ENCODE results near the gene CARMIL1.

The CARMIL1 gene

DNA sequence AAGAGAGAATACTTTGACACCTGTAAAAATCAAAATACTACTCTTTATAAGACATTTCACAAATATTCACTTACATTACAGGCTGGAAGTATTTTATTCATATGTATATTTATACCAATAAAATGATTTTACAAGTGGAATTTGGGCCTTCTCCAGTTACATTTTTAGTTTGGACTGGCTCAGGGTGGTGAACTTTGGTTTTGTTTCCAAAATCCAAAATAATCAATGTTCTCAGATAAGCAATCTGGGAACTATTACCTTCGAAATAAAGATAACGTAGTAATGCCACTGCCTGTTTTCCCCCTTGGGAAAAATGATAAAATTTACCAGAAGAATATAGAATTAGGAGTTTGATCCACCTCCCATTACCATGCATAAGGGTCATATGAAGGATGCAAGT lies 341.2 kb downstream of the CARMIL1 start:
- Histone ChIP-seq H3K27me3 (ENCODE audit: low read depth) (no peaks in the 10 kb centered on the region), H3K9me3 (no peaks in the 10 kb centered on the region), H3K4me1 (no peaks in the 10 kb centered on the region), H3K36me3 (replicated peaks) (no peaks in the 10 kb centered on the region), H3K4me3 (no peak overlapping the region)
- DNase-seq (ENCODE audit: low spot score in 2 of 2) = no peak
- in situ Hi-C loops (cut with MboI; ENCODE audit: low sequenced_read_pairs) = no loop called here

DNA sequence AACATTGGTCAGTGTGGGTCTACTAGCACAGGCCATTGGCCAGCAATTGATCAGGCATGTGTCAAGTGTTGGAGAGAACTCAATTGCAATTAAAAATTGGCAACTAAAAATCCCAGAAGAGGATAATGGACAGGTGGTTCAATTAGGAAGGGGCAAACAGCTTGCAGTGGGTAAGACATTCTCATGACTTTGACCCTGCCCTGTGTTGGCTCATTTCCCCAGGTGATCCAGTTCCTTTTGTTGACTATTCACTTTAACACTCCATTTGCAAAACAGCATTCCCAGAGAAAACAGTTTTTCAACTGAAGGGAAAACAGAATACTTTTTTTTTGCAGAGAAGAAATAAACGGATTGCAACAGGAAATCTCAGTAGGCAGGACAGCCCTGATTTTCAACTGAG lies 343.9 kb downstream of the CARMIL1 start:
- Histone ChIP-seq H3K4me3 (no peak overlapping the region), H3K9me3 (no peaks in the 10 kb centered on the region), H3K27me3 (ENCODE audit: low read depth) (no peaks in the 10 kb centered on the region), H3K4me1 (no peaks in the 10 kb centered on the region), H3K36me3 (replicated peaks) (no peaks in the 10 kb centered on the region)
- no peak for DNase-seq (ENCODE audit: low spot score in 2 of 2)
- in situ Hi-C loops (cut with MboI; ENCODE audit: low sequenced_read_pairs) = no loop called here

DNA sequence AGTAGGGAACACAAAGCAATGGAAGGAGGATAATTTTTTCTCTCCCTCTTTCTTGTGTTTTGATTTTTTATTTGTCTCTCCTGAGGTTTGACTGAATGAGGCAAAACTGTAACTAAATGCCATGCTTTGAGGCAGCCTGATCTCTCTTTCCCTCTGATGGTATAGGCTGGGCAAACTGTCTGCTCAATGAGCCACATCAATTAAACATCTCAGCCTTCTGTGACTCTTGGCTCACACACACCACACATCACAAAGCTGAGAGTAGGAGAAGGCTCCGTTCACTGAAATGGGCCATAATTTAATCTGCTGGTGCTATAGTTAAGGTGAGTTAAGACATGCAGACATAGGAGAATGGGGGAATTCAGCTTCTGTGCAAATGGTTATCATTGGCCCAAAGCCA lies 344.7 kb downstream of the CARMIL1 start:
- no peaks in the 10 kb centered on the region for H3K36me3 ChIP-seq (replicated peaks)
- H3K4me1 ChIP-seq = no peaks in the 10 kb centered on the region
- H3K27me3 ChIP-seq (ENCODE audit: low read depth) = no peaks in the 10 kb centered on the region
- no peaks in the 10 kb centered on the region for H3K9me3 ChIP-seq
- DNase-seq (ENCODE audit: low spot score in 2 of 2) = no peak
- in situ Hi-C loops (cut with MboI; ENCODE audit: low sequenced_read_pairs) = no loop called here
- no peak overlapping the region for H3K4me3 ChIP-seq

DNA sequence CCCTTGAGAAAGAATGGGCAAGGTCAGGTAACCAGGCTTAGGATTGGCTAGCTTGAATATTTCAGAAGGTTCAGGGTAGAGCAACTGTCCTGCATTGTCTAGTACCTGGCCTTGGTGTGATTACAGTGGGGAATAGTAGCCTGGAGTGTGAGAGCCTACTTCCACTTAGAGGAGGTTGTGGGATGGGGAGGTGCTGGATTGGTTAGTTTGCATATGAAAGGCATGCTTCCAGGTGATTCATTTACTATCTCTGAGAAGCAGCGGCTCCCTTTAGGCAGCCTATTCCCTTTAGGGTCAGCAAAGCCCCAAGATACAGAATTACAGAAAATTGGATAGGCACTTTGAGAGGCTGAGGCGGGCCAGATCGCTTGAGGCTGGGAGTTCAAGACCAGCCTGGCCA lies 347.8 kb downstream of the CARMIL1 start:
- H3K9me3 ChIP-seq = no peaks in the 10 kb centered on the region
- H3K27me3 ChIP-seq (ENCODE audit: low read depth) = no peaks in the 10 kb centered on the region
- no peak overlapping the region for H3K4me3 ChIP-seq
- H3K4me1 ChIP-seq = no peaks in the 10 kb centered on the region
- H3K36me3 ChIP-seq (replicated peaks) = no peaks in the 10 kb centered on the region
- no peak for DNase-seq (ENCODE audit: low spot score in 2 of 2)
- in situ Hi-C loops (cut with MboI; ENCODE audit: low sequenced_read_pairs) = no loop called here

DNA sequence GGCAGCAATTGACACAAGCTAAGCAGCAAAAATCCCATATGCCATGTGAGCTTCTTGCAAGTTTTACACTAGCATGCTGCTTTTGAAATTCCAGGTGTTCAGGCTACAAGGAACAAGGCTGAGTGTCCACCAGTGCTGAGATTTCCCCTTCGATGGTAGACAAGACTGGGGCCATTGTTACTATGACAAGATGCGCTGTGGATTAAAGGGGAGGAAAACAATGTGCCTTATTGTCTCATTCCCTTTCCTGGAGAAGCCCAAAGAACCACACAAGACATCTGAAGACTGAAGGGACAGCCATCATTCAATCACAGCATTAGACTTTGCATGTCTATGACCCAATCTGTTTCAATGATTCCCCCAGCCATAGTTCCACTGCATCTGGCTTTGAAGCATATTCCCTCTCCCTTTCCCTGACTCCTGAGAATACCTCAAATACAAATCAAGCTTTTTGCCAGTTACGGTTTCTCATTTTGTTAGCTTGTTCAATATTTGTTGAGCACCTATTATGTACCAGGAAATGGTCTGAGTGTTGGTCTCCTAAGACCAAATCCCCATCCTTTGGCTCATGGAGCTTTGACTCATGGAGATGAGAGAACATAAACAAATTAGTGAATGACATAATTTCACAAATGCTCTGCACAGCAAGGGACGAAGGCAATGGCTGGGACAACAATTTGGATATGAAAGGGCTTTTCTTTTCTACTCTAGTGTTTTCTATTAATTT lies 349.5 kb downstream of the CARMIL1 start:
- Histone ChIP-seq H3K9me3 (no peaks in the 10 kb centered on the region), H3K4me1 (no peaks in the 10 kb centered on the region), H3K4me3 (no peak overlapping the region), H3K36me3 (replicated peaks) (no peaks in the 10 kb centered on the region), H3K27me3 (ENCODE audit: low read depth) (no peaks in the 10 kb centered on the region)
- no peak for DNase-seq (ENCODE audit: low spot score in 2 of 2)
- in situ Hi-C loops (cut with MboI; ENCODE audit: low sequenced_read_pairs) = no loop called here

DNA sequence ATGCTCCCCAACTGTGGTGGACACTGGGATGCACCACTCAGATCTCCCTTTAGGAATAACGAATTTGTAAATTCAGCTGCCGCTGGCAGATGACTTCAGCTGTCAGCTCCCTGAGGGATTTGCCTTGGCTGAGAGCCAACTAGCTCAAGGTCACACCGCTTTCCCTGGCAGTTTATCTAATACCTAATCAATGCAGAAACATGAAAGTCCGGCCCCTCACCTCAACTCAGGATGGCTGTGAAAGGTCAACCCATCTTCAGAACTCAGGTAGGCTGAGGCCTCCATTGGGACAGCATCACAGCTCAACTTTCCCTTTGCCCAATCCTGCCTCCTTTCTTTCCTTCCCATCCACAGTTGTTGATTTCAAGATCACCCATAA lies 350.0 kb downstream of the CARMIL1 start:
- in situ Hi-C loops (cut with MboI; ENCODE audit: low sequenced_read_pairs) = no loop called here
- Histone ChIP-seq H3K27me3 (ENCODE audit: low read depth) (no peaks in the 10 kb centered on the region), H3K36me3 (replicated peaks) (no peaks in the 10 kb centered on the region), H3K4me3 (no peak overlapping the region), H3K9me3 (no peaks in the 10 kb centered on the region), H3K4me1 (no peaks in the 10 kb centered on the region)
- peak in 1 of 2 experiments; percentile 14 for DNase-seq (ENCODE audit: low spot score in 2 of 2)

DNA sequence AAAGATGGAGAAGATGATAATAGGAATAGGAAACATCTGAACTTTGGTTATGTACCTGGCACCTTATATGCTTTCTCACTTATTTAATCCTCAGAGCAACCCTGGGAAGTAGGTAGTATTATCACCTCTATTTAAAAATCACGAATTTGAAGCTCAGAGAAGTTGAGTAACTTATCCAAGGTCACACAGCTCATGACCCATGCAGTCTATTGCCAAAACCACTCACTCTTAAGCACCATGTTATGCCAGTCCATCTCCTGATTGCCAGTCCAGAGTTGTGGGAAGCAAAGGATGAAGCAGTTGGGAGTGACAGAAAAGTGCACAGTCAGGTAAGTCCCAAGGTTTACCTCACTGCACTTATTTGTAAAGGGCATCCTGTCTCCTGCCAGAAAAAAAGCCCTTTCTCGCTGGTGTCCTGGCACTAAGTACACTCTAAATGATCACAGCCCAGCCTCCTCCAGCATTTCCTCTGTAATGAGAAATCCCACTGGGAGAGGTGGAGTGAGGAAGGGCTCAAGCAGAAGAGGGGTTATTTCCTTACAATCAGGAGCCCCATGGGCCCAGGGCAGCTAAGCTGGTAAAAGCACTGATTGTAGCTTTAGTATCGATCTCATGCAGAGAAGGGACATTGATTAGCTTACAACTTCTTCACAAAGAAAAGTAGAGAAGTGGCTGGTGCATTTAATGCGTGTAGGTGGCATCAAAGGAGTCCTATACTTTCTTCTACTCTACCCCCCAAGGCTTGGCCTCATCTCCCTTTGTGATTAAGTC lies 351.5 kb downstream of the CARMIL1 start:
- Histone ChIP-seq H3K36me3 (replicated peaks) (no peaks in the 10 kb centered on the region), H3K9me3 (no peaks in the 10 kb centered on the region), H3K4me3 (no peak overlapping the region), H3K4me1 (peaks cover 6% of the 10 kb centered on the region), H3K27me3 (ENCODE audit: low read depth) (no peaks in the 10 kb centered on the region)
- no peak for DNase-seq (ENCODE audit: low spot score in 2 of 2)
- in situ Hi-C loops (cut with MboI; ENCODE audit: low sequenced_read_pairs) = no loop called here

DNA sequence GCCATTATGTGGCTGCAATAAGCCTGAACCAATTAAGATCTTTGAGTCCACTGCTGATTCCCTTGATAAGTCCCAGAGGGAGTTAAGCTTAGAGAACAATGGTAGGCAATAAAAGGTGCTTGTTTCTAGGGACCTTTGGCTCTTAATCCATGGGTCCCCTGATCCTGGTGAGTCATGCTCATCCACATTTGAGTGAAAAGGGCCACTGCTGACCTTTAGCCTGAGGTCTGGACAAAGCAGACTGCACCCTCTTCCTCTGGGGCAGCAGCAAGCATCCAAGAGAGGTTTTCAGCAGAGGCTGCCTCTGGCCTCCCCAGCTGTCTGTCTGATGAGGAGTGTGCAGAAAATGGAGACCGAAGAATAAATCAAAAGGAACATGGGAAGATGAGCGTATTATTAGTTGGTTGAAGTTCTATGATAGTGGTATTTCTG lies 356.7 kb downstream of the CARMIL1 start:
- no peak overlapping the region for H3K4me3 ChIP-seq
- in situ Hi-C loops (cut with MboI; ENCODE audit: low sequenced_read_pairs) = no loop called here
- peaks cover 8% of the 10 kb centered on the region for H3K4me1 ChIP-seq
- no peaks in the 10 kb centered on the region for H3K27me3 ChIP-seq (ENCODE audit: low read depth)
- DNase-seq (ENCODE audit: low spot score in 2 of 2) = peak; percentile 36 to 60
- H3K9me3 ChIP-seq = no peaks in the 10 kb centered on the region
- H3K36me3 ChIP-seq (replicated peaks) = no peaks in the 10 kb centered on the region

DNA sequence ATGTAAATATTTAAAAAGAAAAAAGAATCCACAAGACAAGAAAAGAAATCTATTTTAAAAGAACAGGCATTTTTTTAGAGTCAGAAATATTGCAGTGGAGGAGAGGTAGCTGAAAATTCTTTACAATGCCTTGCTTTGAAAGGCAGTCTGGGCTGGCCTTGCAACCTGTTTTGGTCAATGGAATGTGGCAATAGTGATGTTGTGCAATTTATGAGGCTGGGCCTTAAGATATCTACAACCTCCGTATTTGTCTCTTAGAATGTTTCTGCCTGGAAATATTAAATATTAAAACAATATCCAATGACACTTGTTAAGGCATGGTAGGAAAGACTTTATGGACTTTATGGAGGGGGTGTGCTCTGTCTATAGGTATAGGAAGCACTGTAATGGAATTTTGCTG lies 358.0 kb downstream of the CARMIL1 start:
- Histone ChIP-seq H3K4me3 (no peak overlapping the region), H3K27me3 (ENCODE audit: low read depth) (peaks cover 4% of the 10 kb centered on the region; the same call in 1 of the 2 replicates), H3K9me3 (no peaks in the 10 kb centered on the region), H3K36me3 (replicated peaks) (no peaks in the 10 kb centered on the region), H3K4me1 (peaks cover 8% of the 10 kb centered on the region)
- in situ Hi-C loops (cut with MboI; ENCODE audit: low sequenced_read_pairs) = no loop called here
- no peak for DNase-seq (ENCODE audit: low spot score in 2 of 2)

DNA sequence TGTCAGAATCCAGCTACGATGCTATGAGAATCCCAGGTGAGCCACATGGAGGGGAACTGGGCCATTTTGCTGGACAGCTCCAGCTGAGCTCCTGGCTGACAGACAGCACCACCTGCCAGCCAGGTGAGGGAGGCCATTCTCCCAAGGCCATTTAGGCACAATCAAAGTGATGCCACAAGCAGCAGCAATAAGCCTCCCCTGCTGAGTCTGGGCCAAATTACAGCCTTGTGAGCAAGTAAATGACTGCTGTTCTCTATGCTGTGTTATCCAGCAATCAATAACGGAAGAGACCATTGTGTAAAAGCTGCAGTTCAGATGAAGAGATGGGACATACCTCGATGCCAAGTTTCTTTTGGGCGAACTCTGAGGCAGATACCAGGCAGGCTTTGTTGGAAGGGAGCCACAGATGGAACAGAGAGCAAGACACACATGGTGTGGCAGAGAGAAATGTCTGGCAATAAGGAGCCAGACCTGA lies 358.8 kb downstream of the CARMIL1 start:
- Histone ChIP-seq H3K4me3 (no peak overlapping the region), H3K36me3 (replicated peaks) (no peaks in the 10 kb centered on the region), H3K27me3 (ENCODE audit: low read depth) (peaks cover 4% of the 10 kb centered on the region; the same call in 1 of the 2 replicates), H3K9me3 (no peaks in the 10 kb centered on the region), H3K4me1 (peaks cover 8% of the 10 kb centered on the region)
- in situ Hi-C loops (cut with MboI; ENCODE audit: low sequenced_read_pairs) = no loop called here
- no peak for DNase-seq (ENCODE audit: low spot score in 2 of 2)

DNA sequence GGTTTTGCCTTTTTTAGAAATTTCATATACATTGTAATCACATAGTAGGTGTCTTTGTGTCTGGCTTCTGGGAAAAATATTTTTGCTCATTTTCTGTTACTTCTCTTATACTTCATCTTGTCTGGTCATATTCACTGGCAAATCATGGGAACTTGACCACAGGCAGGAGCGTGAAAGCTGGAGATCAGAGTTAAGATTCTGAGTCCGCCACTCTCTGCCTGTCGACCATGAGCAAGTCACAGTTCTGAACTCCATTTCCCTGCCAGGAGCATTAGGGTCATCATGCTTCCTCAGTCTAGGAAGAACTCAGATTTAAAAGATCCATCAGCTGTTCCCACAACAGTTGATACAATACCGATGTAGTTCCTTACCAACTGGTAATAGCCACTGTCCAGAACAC lies 360.5 kb downstream of the CARMIL1 start:
- Histone ChIP-seq H3K4me1 (peaks cover 8% of the 10 kb centered on the region), H3K27me3 (ENCODE audit: low read depth) (peaks cover 10% of the 10 kb centered on the region; the same call in 1 of the 2 replicates), H3K4me3 (no peak overlapping the region), H3K9me3 (no peaks in the 10 kb centered on the region), H3K36me3 (replicated peaks) (no peaks in the 10 kb centered on the region)
- in situ Hi-C loops (cut with MboI; ENCODE audit: low sequenced_read_pairs) = no loop called here
- DNase-seq (ENCODE audit: low spot score in 2 of 2) = no peak

DNA sequence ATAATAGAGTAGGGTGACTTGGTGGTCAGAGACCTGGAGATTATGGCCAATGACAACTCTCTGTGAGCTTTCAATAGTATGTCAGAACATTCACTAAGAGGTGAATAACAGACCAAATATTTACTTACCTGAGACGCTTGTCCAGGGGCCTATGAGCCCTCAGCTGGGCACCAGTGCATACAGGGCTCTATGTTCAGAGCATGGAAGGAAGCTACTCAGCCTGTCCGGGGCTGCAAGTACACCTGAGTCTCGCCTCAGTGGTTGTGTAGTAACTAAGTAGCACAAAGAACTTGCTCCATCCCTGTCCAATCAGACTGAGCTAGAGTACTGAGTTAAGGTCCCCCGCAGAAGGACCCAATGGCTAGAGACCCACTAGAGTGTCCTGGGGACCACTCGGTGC lies 361.3 kb downstream of the CARMIL1 start:
- no peaks in the 10 kb centered on the region for H3K9me3 ChIP-seq
- peaks cover 10% of the 10 kb centered on the region; the same call in 1 of the 2 replicates for H3K27me3 ChIP-seq (ENCODE audit: low read depth)
- H3K4me3 ChIP-seq = no peak overlapping the region
- in situ Hi-C loops (cut with MboI; ENCODE audit: low sequenced_read_pairs) = no loop called here
- no peak for DNase-seq (ENCODE audit: low spot score in 2 of 2)
- H3K36me3 ChIP-seq (replicated peaks) = no peaks in the 10 kb centered on the region
- peaks cover 5% of the 10 kb centered on the region for H3K4me1 ChIP-seq

DNA sequence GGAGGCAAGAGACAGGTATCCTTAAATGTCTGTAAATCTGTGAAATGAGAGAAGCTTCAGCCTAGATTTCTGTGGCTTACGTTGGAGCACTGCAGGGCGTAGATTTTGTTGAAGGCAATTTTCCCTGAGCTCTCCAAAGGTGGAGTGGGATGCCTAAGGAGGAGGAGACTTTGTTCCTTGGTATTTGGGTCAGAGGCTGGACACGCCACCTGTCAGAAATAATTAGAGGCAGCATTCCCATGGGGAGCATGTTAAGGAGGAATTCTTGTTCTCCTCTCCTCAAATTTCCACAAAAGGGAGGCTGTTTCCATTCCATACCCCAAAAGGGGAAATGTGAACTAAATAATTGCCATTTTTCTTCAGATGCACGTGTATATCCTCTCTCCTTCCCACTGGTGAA lies 361.7 kb downstream of the CARMIL1 start:
- H3K9me3 ChIP-seq = no peaks in the 10 kb centered on the region
- no peak overlapping the region for H3K4me3 ChIP-seq
- DNase-seq (ENCODE audit: low spot score in 2 of 2) = no peak
- in situ Hi-C loops (cut with MboI; ENCODE audit: low sequenced_read_pairs) = no loop called here
- H3K4me1 ChIP-seq = peaks cover under 1% of the 10 kb centered on the region; the same call in 1 of the 2 replicates
- H3K36me3 ChIP-seq (replicated peaks) = no peaks in the 10 kb centered on the region
- peaks cover 10% of the 10 kb centered on the region; the same call in 1 of the 2 replicates for H3K27me3 ChIP-seq (ENCODE audit: low read depth)

DNA sequence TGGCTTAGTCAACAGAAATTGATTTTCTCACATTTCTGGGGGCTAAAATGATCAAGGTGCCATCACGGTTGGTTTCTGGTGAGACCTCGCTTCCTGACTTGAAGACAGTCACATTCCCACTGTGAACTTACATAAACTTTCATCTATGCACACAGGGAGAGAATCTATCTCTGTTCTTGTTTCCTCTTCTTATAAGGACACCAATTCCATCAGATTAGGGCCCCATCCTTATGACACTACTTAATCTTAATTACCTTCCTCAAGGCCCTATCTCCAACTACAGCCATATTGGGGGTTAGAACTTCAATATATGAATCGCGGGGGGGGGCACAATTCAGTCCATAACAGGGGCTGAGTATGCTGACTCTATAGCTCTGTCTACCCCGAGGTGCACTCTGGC lies 362.2 kb downstream of the CARMIL1 start:
- Histone ChIP-seq H3K4me3 (no peak overlapping the region), H3K27me3 (ENCODE audit: low read depth) (peaks cover 10% of the 10 kb centered on the region; the same call in 1 of the 2 replicates), H3K9me3 (no peaks in the 10 kb centered on the region), H3K36me3 (replicated peaks) (no peaks in the 10 kb centered on the region), H3K4me1 (no peaks in the 10 kb centered on the region)
- no peak for DNase-seq (ENCODE audit: low spot score in 2 of 2)
- in situ Hi-C loops (cut with MboI; ENCODE audit: low sequenced_read_pairs) = no loop called here

Measured in HAP-1 (cell line).